ENCODE results near the gene NUDT13.

NUDT13 gene

DNA sequence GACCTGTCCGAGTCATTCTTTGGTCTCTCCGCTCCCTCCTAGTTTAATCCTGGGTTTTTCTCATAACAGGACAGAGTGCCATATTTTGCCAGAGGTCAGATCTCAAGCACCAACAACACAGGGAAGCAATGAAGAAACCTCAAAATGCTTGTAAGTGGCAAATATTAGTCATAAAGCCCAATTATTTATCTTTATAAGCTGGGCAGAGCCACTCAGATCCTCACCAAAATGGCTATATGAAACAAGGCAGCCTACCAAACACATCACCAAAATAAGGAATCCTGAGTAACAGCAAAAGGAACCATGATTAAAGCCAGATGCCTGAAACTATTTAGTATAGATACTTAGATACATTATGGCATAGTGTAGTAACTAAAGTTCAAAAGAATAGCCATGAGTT lies 52.8 kb downstream of the NUDT13 start:
- Mint-ChIP-seq H3K27me3 (no peaks in the 10 kb centered on the region), H3K36me3 (ENCODE audit: low read depth) (peaks cover 38% of the 10 kb centered on the region), H3K4me1 (peaks cover 64% of the 10 kb centered on the region), H3K9me3 (no peaks in the 10 kb centered on the region), H3K27ac (peak overlapping the region; percentile 31), H3K4me3 (no peak overlapping the region)
- ATAC-seq = no peak
- no peak for DNase-seq

DNA sequence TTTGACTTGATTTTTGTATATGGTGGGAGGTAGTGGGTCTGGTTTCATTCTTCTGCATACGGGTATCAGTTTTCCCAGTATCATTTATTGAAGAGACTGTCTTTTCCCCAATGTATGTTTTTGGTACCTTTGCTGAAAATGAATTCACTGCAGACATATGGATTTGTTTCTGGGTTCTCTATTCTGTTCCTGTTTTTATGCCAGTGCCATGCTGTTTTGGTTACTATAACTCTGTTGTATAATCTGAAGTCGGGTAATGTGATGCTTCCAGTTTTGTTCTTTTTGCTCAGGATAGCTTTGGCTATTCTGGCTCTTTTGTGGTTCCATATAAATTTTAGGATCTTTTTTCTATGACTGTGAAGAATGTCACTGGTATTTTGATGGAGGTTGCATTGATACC lies 56.7 kb downstream of the NUDT13 start:
- no peaks in the 10 kb centered on the region for H3K9me3 Mint-ChIP-seq
- H3K4me1 Mint-ChIP-seq = peaks cover 49% of the 10 kb centered on the region
- peak overlapping the region; percentile 100 for H3K4me3 Mint-ChIP-seq
- peaks cover 28% of the 10 kb centered on the region for H3K36me3 Mint-ChIP-seq (ENCODE audit: low read depth)
- DNase-seq (no peak), ATAC-seq (no peak)
- no peaks in the 10 kb centered on the region for H3K27me3 Mint-ChIP-seq
- H3K27ac Mint-ChIP-seq = peak overlapping the region; percentile 99

DNA sequence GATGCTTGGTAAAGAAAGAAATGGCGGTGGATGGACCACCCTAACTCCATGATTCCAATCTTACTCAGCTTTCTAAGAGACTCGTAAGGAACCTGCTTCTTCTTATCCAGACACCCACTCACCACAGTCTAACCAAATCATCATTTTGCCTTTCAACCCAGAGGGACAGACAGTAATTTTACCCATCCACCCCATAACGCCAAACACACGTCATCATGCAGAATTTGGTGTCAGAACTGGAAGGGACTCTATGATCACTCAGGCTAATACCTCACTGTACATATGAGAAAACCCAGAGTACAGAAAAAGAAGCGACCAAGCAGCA lies 57.2 kb downstream of the NUDT13 start:
- peak; percentile 4 for ATAC-seq
- H3K9me3 Mint-ChIP-seq = no peaks in the 10 kb centered on the region
- H3K27ac Mint-ChIP-seq = peak overlapping the region; percentile 99
- peak overlapping the region; percentile 100 for H3K4me3 Mint-ChIP-seq
- peak; percentile 21 for DNase-seq
- peaks cover 45% of the 10 kb centered on the region for H3K4me1 Mint-ChIP-seq
- H3K27me3 Mint-ChIP-seq = no peaks in the 10 kb centered on the region
- H3K36me3 Mint-ChIP-seq (ENCODE audit: low read depth) = peaks cover 23% of the 10 kb centered on the region

DNA sequence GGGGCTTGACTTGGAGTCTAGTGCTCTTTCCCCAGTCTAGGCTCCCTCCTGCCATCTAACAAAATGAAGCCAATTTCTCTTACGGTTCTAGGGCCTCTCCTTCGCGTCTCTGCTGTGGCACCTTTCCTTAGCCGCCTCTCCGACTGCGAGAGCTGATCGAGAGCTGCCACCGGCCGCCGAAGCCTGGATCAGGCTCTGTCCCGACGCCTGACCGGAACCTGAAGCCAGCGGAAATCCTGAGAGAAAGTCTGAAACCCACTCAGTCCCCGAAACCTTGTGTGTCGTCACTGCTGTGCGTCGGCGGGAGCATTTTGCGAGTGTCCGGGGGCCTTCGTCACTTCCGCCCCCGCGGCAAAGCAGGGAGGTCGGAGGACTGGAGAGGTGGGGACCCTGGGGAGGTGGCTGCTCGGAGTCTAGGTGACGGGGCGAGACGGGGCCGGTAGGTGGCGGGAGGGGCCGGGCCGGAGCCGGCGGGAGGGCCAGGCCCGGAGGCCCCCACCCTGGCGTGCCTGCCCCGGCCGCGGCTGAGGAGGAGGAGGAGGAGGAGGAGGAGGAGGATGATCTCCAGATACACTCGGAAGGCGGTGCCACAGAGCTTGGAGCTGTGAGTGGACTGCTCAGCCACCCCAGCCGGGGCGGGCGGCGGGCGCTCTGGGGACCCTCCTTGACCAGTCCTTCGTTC lies 57.7 kb downstream of the NUDT13 start, which contains the start of the genes ECD and FAM149B1:
TSS of gene ECD (minus strand) at position 226 of the 682 bp plus-strand sequence. CDS start 4,071 bp downstream, outside the sequence.
TSS of gene FAM149B1 (plus strand) at position 337 of the 682 bp plus-strand sequence. CDS start at position 558, 221 bp downstream.
- DNase-seq = peak; percentile 94
- no peaks in the 10 kb centered on the region for H3K9me3 Mint-ChIP-seq
- ATAC-seq = peak; percentile 99
- no peaks in the 10 kb centered on the region for H3K27me3 Mint-ChIP-seq
- H3K27ac Mint-ChIP-seq = peak within 1 kb of the TSS; percentile 99
- H3K36me3 Mint-ChIP-seq (ENCODE audit: low read depth) = peaks cover 22% of the 10 kb centered on the region
- peaks cover 40% of the 10 kb centered on the region for H3K4me1 Mint-ChIP-seq
- peak within 1 kb of the TSS; percentile 100 for H3K4me3 Mint-ChIP-seq

DNA sequence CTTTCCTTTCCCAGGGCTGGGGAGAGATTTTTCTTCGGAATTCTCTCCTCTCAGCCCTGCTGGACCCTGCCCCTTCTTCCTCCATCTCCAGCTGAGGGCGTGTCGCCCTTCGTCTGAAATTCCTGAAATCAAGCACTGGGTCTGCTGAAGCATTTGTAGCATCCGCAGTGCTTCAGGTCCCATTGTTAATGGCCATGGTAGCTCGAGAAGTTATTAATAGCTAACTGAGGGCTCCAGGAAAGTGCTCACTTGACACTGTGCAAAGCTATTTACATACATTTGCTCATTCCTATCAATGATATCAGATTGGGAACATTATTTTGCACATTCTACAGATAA lies 58.2 kb downstream of the NUDT13 start:
- Mint-ChIP-seq H3K36me3 (ENCODE audit: low read depth) (peaks cover 21% of the 10 kb centered on the region), H3K27me3 (no peaks in the 10 kb centered on the region)
- ATAC-seq = no peak

DNA sequence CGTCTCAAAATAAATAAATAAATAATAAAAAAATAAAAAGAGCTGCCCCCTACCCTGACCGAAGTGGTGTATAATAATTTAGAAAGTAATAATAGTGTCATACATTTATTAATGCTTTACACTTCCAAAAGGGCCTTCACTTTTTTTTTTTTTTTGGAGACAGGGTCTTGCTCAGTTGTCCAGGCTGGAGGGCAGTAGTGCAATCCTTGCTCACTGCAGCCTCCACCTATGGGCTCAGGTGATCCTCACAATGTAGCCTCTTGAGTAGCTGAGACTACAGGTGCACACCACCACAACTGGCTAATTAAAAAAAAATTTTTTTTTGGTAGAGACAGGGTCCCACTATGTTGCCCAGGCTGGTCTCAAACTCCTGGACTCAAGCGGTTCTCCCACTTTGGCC lies 59.1 kb downstream of the NUDT13 start:
- no peak for DNase-seq
- Mint-ChIP-seq H3K4me1 (peaks cover 32% of the 10 kb centered on the region), H3K27ac (no peak overlapping the region), H3K9me3 (no peaks in the 10 kb centered on the region), H3K36me3 (ENCODE audit: low read depth) (peaks cover 18% of the 10 kb centered on the region), H3K4me3 (no peak overlapping the region), H3K27me3 (no peaks in the 10 kb centered on the region)
- ATAC-seq = no peak

More for the DNA sequence above, 58.2 kb downstream of the NUDT13 start:
- no peaks in the 10 kb centered on the region for H3K9me3 Mint-ChIP-seq
- DNase-seq = no peak
- peaks cover 37% of the 10 kb centered on the region for H3K4me1 Mint-ChIP-seq
- H3K27ac Mint-ChIP-seq = peak overlapping the region; percentile 86
- H3K4me3 Mint-ChIP-seq = peak overlapping the region; percentile 100

DNA sequence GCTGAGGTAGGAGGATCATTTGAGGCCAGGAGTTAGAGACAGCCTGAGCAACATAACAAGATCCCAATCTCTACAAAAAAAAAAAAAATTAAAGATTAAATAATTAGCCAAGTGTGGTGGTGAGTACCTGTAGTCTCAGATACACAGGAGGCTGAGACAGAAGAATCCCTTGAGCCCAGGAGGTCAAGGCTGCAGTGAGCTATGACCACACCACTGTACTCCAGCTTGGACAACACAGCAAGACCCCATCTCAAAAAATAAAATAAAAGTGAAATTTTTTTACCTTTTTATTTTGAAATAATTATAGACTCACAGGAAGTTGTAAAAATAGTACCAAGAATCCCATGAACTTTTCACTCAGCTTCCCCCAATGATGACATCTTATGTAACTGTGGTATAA lies 62.6 kb downstream of the NUDT13 start:
- peaks cover 5% of the 10 kb centered on the region for H3K4me1 Mint-ChIP-seq
- peaks cover 5% of the 10 kb centered on the region for H3K36me3 Mint-ChIP-seq (ENCODE audit: low read depth)
- ATAC-seq (no peak), DNase-seq (no peak)
- H3K27me3 Mint-ChIP-seq = no peaks in the 10 kb centered on the region
- H3K9me3 Mint-ChIP-seq = no peaks in the 10 kb centered on the region
- H3K27ac Mint-ChIP-seq = no peak overlapping the region
- no peak overlapping the region for H3K4me3 Mint-ChIP-seq

DNA sequence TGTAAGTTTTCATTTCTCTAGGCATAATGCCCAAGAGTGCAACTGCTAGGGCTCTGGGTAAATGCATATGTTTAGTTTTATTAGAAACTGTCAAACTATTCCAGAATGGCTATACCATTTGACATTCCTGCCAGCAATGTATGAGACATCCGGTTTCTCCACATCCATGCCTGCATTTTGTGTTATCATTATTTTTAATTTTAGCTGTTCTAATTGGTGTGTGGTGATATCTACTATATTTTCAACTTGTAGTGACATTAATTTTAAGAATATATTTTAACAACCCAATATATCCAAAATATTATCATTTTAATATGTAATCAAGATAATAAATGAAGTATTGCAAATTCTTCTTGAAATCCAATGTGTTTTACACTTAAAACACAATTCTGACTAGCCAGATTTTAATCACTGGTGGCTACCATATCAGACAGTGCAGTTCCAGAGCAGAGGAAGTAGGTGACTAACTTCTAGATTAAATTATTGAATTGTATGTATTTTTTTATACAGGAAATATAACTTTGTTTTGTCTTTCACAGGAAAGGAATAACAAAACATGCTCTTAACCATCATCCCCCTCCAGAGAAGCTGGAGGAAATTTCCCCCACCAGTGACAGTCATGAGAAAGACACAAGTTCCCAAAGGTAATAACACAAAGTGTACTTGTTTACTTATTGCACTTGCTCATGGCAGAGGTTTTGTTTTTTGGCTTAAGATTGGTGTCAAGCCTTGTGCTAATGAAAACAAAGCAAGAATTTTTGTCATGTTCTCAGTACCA lies 64.1 kb downstream of the NUDT13 start:
- H3K27me3 Mint-ChIP-seq = no peaks in the 10 kb centered on the region
- H3K9me3 Mint-ChIP-seq = no peaks in the 10 kb centered on the region
- peaks cover 4% of the 10 kb centered on the region for H3K36me3 Mint-ChIP-seq (ENCODE audit: low read depth)
- DNase-seq (no peak), ATAC-seq (no peak)
- no peaks in the 10 kb centered on the region for H3K4me1 Mint-ChIP-seq
- H3K27ac Mint-ChIP-seq = no peak overlapping the region
- no peak overlapping the region for H3K4me3 Mint-ChIP-seq
